Measurements from ENCODE around the gene PTPRU. TPM values are rescaled to one million over a fixed set of nuclear protein-coding genes. Genes with fewer than 3 reads are reported as not detected.

Gene PTPRU
- total and polyA plus RNA-seq, 2 of the 8 experiments (the other 6 are each of a cell fraction or from before 2014, with no cell fraction given): 33.8 to 41.8 TPM

GRCh38 chr1:29322861-29323585, 86.7 kb downstream of the PTPRU start (continued):
- TF ChIP-seq BCL11A (IDR thresholded peaks at IDR 0.05; ENCODE audit: low read depth in 2 of 2, low read length in 2 of 2): no peak
- TF ChIP-seq CTCF (IDR thresholded peaks at IDR 0.05; ENCODE audit: control extremely low read depth in 1 of 3, insufficient read depth in 1 of 3, low read depth in 1 of 3, low read length in 3 of 3): no peak

Data from H1 (cell line).